Measurements from ENCODE around the gene METTL4. TPM values are rescaled to one million over a fixed set of nuclear protein-coding genes. Genes with fewer than 3 reads are reported as not detected.

METTL4 gene
- polyA plus RNA-seq, 2 of the 4 experiments (the other 2 are of a cell fraction): 7.1 to 14.9 TPM

DNA sequence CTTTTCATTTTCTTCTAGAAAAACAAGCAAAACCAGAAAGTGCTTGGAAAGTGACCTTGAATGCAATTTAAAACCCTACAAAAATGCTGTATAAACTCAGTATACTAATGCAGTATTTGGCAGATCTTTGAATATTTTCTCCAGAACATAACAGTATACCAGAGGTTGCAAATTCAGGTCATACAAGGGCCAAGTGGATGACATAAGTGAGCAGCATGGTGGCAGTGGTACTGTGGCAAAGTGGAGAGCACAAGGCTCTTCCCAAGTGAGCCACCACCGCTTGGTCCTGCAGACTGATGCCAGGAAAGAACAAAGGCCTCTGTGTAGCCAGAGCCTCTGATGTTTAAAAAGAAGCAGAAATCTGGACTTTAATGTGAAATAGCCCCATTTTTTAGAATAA, 33.1 kb downstream of the METTL4 start:
- no peak for FAIRE-seq
- Histone ChIP-seq H3K9me3 (no peaks in the 10 kb centered on the region), H3K4me2 (no peak overlapping the region), H3K4me3 (no peak overlapping the region), H3K4me1 (peaks cover 11% of the 10 kb centered on the region; the same call in 2 of the 3 replicates), H3K27ac (no peak overlapping the region)
- no peak for DNase-seq (ENCODE audit: low read depth in 1 of 2, low spot score in 1 of 2)
- 93% methylated on average over 1 of the region's 1 CpG for WGBS (ENCODE audit: missing lambda C conversion rate)
- TF ChIP-seq JUNB (IDR thresholded peaks at IDR 0.05) (no peak), HEYL (CRISPR knock-in tag; IDR thresholded peaks at IDR 0.05) (no peak), TFCP2L1 (CRISPR knock-in tag; IDR thresholded peaks at IDR 0.05) (no peak), HOXB5 (CRISPR knock-in tag; IDR thresholded peaks at IDR 0.05) (no peak), HES2 (IDR thresholded peaks at IDR 0.05) (no peak), RFX5 (IDR thresholded peaks at IDR 0.05) (no peak), PHF8 (IDR thresholded peaks at IDR 0.05; ENCODE audit: borderline replicate concordance, low read depth) (no peak), CBX8 (IDR thresholded peaks at IDR 0.05) (no peak), RAD21 (conservative IDR thresholded peaks at IDR 0.05 in 1 of 2, IDR thresholded peaks at IDR 0.05 in 1 of 2) (no peak), HOXB13 (CRISPR knock-in tag; IDR thresholded peaks at IDR 0.05; ENCODE audit: low read depth) (no peak), ELK1 (IDR thresholded peaks at IDR 0.05; ENCODE audit: low read depth, low read length) (no peak), NR3C1 (IDR thresholded peaks at IDR 0.05) (no peak)
- TF ChIP-seq, protein P1, sequence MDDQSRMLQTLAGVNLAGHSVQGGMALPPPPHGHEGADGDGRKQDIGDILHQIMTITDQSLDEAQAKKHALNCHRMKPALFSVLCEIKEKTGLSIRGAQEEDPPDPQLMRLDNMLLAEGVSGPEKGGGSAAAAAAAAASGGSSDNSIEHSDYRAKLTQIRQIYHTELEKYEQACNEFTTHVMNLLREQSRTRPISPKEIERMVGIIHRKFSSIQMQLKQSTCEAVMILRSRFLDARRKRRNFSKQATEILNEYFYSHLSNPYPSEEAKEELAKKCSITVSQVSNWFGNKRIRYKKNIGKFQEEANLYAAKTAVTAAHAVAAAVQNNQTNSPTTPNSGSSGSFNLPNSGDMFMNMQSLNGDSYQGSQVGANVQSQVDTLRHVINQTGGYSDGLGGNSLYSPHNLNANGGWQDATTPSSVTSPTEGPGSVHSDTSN (IDR thresholded peaks at IDR 0.05): no peak
- TF ChIP-seq, protein P2, sequence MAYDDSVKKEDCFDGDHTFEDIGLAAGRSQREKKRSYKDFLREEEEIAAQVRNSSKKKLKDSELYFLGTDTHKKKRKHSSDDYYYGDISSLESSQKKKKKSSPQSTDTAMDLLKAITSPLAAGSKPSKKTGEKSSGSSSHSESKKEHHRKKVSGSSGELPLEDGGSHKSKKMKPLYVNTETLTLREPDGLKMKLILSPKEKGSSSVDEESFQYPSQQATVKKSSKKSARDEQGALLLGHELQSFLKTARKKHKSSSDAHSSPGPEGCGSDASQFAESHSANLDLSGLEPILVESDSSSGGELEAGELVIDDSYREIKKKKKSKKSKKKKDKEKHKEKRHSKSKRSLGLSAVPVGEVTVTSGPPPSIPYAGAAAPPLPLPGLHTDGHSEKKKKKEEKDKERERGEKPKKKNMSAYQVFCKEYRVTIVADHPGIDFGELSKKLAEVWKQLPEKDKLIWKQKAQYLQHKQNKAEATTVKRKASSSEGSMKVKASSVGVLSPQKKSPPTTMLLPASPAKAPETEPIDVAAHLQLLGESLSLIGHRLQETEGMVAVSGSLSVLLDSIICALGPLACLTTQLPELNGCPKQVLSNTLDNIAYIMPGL (CRISPR knock-in tag; IDR thresholded peaks at IDR 0.05; ENCODE audit: borderline replicate concordance): no peak
- no peak for ATAC-seq
- POLR2A ChIA-PET: no interaction called here
- CTCF ChIA-PET: interaction anchor here (1.5 kb wide), 1 partner anchor 9 kb away, joined by 3 read pairs; no protein-coding TSS in a partner anchor

- WGBS (ENCODE audit: missing lambda C conversion rate): 61% methylated on average over 3 of the region's 3 CpGs
- FAIRE-seq: no peak
- CTCF ChIA-PET: interaction anchor here (1.5 kb wide), 1 partner anchor 10 kb away, joined by 3 read pairs; no protein-coding TSS in a partner anchor
Observed at GRCh38 chr18:2537296-2537695, 34.0 kb downstream of the METTL4 start.

More at GRCh38 chr18:2537296-2537695, 34.0 kb downstream of the METTL4 start:
- TF ChIP-seq MAZ (IDR thresholded peaks at IDR 0.05; ENCODE audit: borderline replicate concordance, low read depth, low read length) (no peak), POLR2AphosphoS2 (conservative IDR thresholded peaks at IDR 0.05; ENCODE audit: low read length) (no peak), EHMT2 (IDR thresholded peaks at IDR 0.05; ENCODE audit: low read depth) (no peak), KDM5A (IDR thresholded peaks at IDR 0.05) (no peak), POLR2A (IDR thresholded peaks at IDR 0.05; ENCODE audit: low read length) (no peak), RNF2 (IDR thresholded peaks at IDR 0.05; ENCODE audit: borderline replicate concordance, low read depth) (no peak), KDM1A (IDR thresholded peaks at IDR 0.05; ENCODE audit: low read depth) (no peak), ZSCAN20 (CRISPR knock-in tag; IDR thresholded peaks at IDR 0.05) (no peak), HES2 (IDR thresholded peaks at IDR 0.05) (no peak), CEBPB (IDR thresholded peaks at IDR 0.05) (no peak), HDAC2 (IDR thresholded peaks at IDR 0.05) (no peak), ZFP36 (IDR thresholded peaks at IDR 0.05; ENCODE audit: borderline replicate concordance, partially characterized antibody) (no peak), CBX8 (IDR thresholded peaks at IDR 0.05) (no peak), CHD4 (IDR thresholded peaks at IDR 0.05; ENCODE audit: borderline replicate concordance) (no peak)
- TF ChIP-seq, protein P2 (CRISPR knock-in tag; IDR thresholded peaks at IDR 0.05; ENCODE audit: borderline replicate concordance): no peak
- ATAC-seq: no peak
- POLR2A ChIA-PET: no interaction called here
- H3K27ac ChIP-seq: no peak overlapping the region
- peaks cover 11% of the 10 kb centered on the region; the same call in 2 of the 3 replicates for H3K4me1 ChIP-seq
- DNase-seq (ENCODE audit: low read depth in 1 of 2, low spot score in 1 of 2): no peak
- H3K4me2 ChIP-seq: no peak overlapping the region
- H3K4me3 ChIP-seq: no peak overlapping the region
- H3K9me3 ChIP-seq: no peaks in the 10 kb centered on the region

Data from A549 (cell line).